K562 (cell line): Measurements from ENCODE around the gene RTF1. TPM values are rescaled to one million over a fixed set of nuclear protein-coding genes. Genes with fewer than 3 reads are reported as not detected.
A peak's percentile ranks its signal among the peaks of the same experiment; 100 is the strongest.

Experiments used
- ARNT ChIP-seq, 2 experiments: fragments of 450-650 bp; IDR thresholded peaks; 2 replicates each; pipeline ENCODE4 v1.6.1; 2016; ENCODE audit warnings: mild to moderate bottlenecking in 1 of 2
- CREM ChIP-seq: IDR thresholded peaks from 2 replicates; pipeline ENCODE4 v1.6.1; 2014; ENCODE audit warnings: antibody characterized with exemption, low read depth
- E2F8 ChIP-seq: fragments of 450-650 bp; IDR thresholded peaks from 2 replicates; pipeline ENCODE4 v1.7.1; 2018; ENCODE audit warnings: mild to moderate bottlenecking, low read depth; ENCODE audit not compliant: partially characterized antibody
- GABPA ChIP-seq: fragments of 200-800 bp; sonication (Bioruptor generic); conservative IDR thresholded peaks from 2 replicates; pipeline ENCODE4 v1.6.1; 2016; ENCODE audit warnings: low read depth, missing genetic modification characterization, missing compliant biosample characterization
- HCFC1 ChIP-seq: IDR thresholded peaks from 2 replicates; pipeline ENCODE4 v1.6.1; 2012; ENCODE audit warnings: low read depth, low read length, improper control_type of control experiment
- HDAC2 ChIP-seq: fragments of 450-650 bp; IDR thresholded peaks from 2 replicates; pipeline ENCODE4 v1.6.1; 2016; ENCODE audit warnings: mild to moderate bottlenecking
- HNRNPLL ChIP-seq: fragments of 200-400 bp; formaldehyde crosslinking; IDR thresholded peaks from 2 replicates; pipeline ENCODE4 v1.6.1; 2017; ENCODE audit warnings: low read length, low read depth, mild to moderate bottlenecking; ENCODE audit not compliant: poor library complexity, severe bottlenecking
- JUNB ChIP-seq: fragments of 450-650 bp; formaldehyde crosslinking; conservative IDR thresholded peaks from 2 replicates; pipeline ENCODE4 v1.4.0; 2020; ENCODE audit warnings: mild to moderate bottlenecking
- NFXL1 ChIP-seq: fragments of 450-650 bp; formaldehyde crosslinking; IDR thresholded peaks from 2 replicates; pipeline ENCODE4 v1.4.0; 2021; ENCODE audit warnings: mild to moderate bottlenecking
- NKRF ChIP-seq: fragments of 450-650 bp; IDR thresholded peaks from 2 replicates; pipeline ENCODE4 v1.6.1; 2016; ENCODE audit warnings: borderline replicate concordance
- NR1H2 ChIP-seq: sonication (generic); formaldehyde crosslinking; IDR thresholded peaks from 2 replicates; pipeline ENCODE4 v1.4.0; 2020; ENCODE audit warnings: mild to moderate bottlenecking, missing genetic modification reagents
- NUFIP1 ChIP-seq: fragments of 450-650 bp; IDR thresholded peaks from 2 replicates; pipeline ENCODE4 v1.6.1; 2018; ENCODE audit not compliant: partially characterized antibody
- POLR2G ChIP-seq: fragments of 200-400 bp; formaldehyde crosslinking; IDR thresholded peaks from 2 replicates; pipeline ENCODE4 v1.6.1; 2017; ENCODE audit warnings: low read depth, mild to moderate bottlenecking, antibody characterized with exemption, low read length, moderate library complexity
- PRDM10 ChIP-seq: fragments of 450-650 bp; IDR thresholded peaks from 2 replicates; pipeline ENCODE4 v1.6.1; 2018; ENCODE audit not compliant: partially characterized antibody
- RBFOX2 ChIP-seq: fragments of 200-400 bp; formaldehyde crosslinking; IDR thresholded peaks from 2 replicates; pipeline ENCODE4 v1.6.1; 2017; ENCODE audit warnings: low read depth, mild to moderate bottlenecking, low read length, moderate library complexity
- ZBTB12 ChIP-seq: fragments of 250-450 bp; sonication (Bioruptor Pico); IDR thresholded peaks from 2 replicates; pipeline ENCODE4 v1.4.0; 2020
- ZEB2 ChIP-seq: fragments of 450-650 bp; IDR thresholded peaks from 2 replicates; pipeline ENCODE4 v1.6.1; 2016
- ZFP30 ChIP-seq: fragments of 250-450 bp; sonication (Bioruptor Pico); IDR thresholded peaks from 2 replicates; pipeline ENCODE4 v1.8.0; 2022; ENCODE audit warnings: moderate library complexity, mild to moderate bottlenecking, inconsistent platforms, borderline replicate concordance
- ZFX ChIP-seq: sonication (generic); formaldehyde crosslinking; IDR thresholded peaks from 2 replicates; pipeline ENCODE4 v1.8.0; 2022; ENCODE audit warnings: mild to moderate bottlenecking, missing genetic modification reagents, moderate library complexity
- ZNF695 ChIP-seq: fragments of 450-650 bp; formaldehyde crosslinking; IDR thresholded peaks from 2 replicates; pipeline ENCODE4 v1.4.0; 2020; ENCODE audit warnings: mild to moderate bottlenecking, moderate library complexity
- polyA plus RNA-seq, 8 experiments: library from polyadenylated mRNA; depleted of rRNA in 4 of 8; stranded (reverse) in 5 of 8; unstranded in 3 of 8; fragments of >200 nt; fragmentation: Nextera tagmentation in 2 of 8; fragmentation: Illumina TruSeq in 1 of 8; extraction: Ambion mirVana in 2 of 8; extraction: Trizol in 1 of 8; gene quantifications; 2 replicates each; pipeline versions ENCODE4 v1.2.1 to v1.2.3, GENCODE V29; 2011 to 2014; ENCODE audit warnings: inconsistent platforms in 1 of 8, missing spikeins in 1 of 8
- total RNA-seq, 7 experiments: library from RNA; depleted of rRNA in 6 of 7; stranded (reverse); fragments of >200 nt in 6 of 7; fragmentation: Illumina TruSeq in 2 of 7; extraction: Trizol in 2 of 7; gene quantifications; 2 replicates each; pipeline versions ENCODE4 v1.2.1 to v1.2.3, GENCODE V29; 2011 to 2021; ENCODE audit warnings: low replicate concordance in 1 of 7

The RTF1 gene
- total and polyA plus RNA-seq, 9 of the 15 experiments (the other 6 are each of a cell fraction or from before 2014, with no cell fraction given), result 7.6 to 69.5 (median 31.5) TPM

- no peak for TF ChIP-seq ZNF695 (CRISPR knock-in tag)
- TF ChIP-seq NR1H2 (CRISPR knock-in tag), result no peak
- peak; percentile 99 for TF ChIP-seq NKRF
- no peak for TF ChIP-seq ZEB2
- no peak for TF ChIP-seq ZFP30 (CRISPR knock-in tag)
- TF ChIP-seq ZBTB12, result peak; percentile 62; the same call in 1 of the 2 replicates
- no peak for TF ChIP-seq GABPA (tag)
- TF ChIP-seq E2F8, result peak; percentile 62
- no peak for TF ChIP-seq NFXL1 (CRISPR knock-in tag)
- peak; percentile 63 for TF ChIP-seq HDAC2
- TF ChIP-seq CREM, result peak; percentile 96
- peak; percentile 71 for TF ChIP-seq HCFC1
- TF ChIP-seq RBFOX2, result peak; percentile 84
- TF ChIP-seq HNRNPLL, result peak; percentile 39
- peak; percentile 49 for TF ChIP-seq PRDM10
- peak; percentile 86 for TF ChIP-seq POLR2G
- no peak for TF ChIP-seq NUFIP1
- no peak for TF ChIP-seq JUNB (CRISPR knock-in tag)
- peak; percentile 91 for TF ChIP-seq ZFX (CRISPR knock-in tag)
- TF ChIP-seq ARNT (IDR thresholded peaks at IDR 0.05), result no peak
Observed at GRCh38 chr15:41416742-41417417, at the start of gene RTF1 (continued).
